Left ventricle myocardium inferior (tissue), 1 donor: Measurements from ENCODE around the gene TMEM201. TPM values are rescaled to one million over a fixed set of nuclear protein-coding genes. Genes with fewer than 3 reads are reported as not detected.
A peak's percentile ranks its signal among the peaks of the same experiment; 100 is the strongest.

Experiments
- DNase-seq: peaks from one replicate; pipeline ENCODE4 v3.0.0-alpha.2; 2020
- H3K27ac ChIP-seq: fragments of 200-600 bp; replicated peaks from 2 replicates; pipeline ENCODE4 v1.8.0; 2021
- H3K27me3 ChIP-seq: fragments of 200-600 bp; 2 replicates; pipeline ENCODE4 v1.8.0; 2021; ENCODE audit warnings: low read depth
- H3K36me3 ChIP-seq: fragments of 200-600 bp; 2 replicates; pipeline ENCODE4 v1.8.0; 2021
- H3K4me1 ChIP-seq: fragments of 200-600 bp; 2 replicates; pipeline ENCODE4 v1.8.0; 2021
- H3K4me3 ChIP-seq: fragments of 200-600 bp; 2 replicates; pipeline ENCODE4 v1.8.0; 2021; ENCODE audit warnings: mild to moderate bottlenecking, moderate library complexity
- H3K9me3 ChIP-seq: fragments of 200-600 bp; replicated peaks from 2 replicates; pipeline ENCODE4 v1.8.0; 2021
- intact Hi-C: fragments of 100-400 bp; cut with micrococcal nuclease; formaldehyde crosslinking; loops from one replicate; pipeline ENCODE4 v1.11.0; 2022
- total RNA-seq: library from RNA; stranded (reverse); fragmentation: NEBNext Ultra II Directional; extraction: Animal tissue kit (Norgen Biotek cat#: 25700); gene quantifications from one replicate; pipeline ENCODE4 v1.2.1, GENCODE V29; 2021
- TF ChIP-seq, protein P1 (sequence below): fragments of 200-600 bp; IDR thresholded peaks from 2 replicates; pipeline ENCODE4 v1.8.0; 2021; ENCODE audit warnings: antibody characterized with exemption, mild to moderate bottlenecking, borderline replicate concordance
- donor health status: DM: no; HTN: yes; CAD: no; lungs with severe emphysema.

TMEM201 gene
- total RNA-seq, 1 donor from 2014 or later = 21.1 TPM

DNA sequence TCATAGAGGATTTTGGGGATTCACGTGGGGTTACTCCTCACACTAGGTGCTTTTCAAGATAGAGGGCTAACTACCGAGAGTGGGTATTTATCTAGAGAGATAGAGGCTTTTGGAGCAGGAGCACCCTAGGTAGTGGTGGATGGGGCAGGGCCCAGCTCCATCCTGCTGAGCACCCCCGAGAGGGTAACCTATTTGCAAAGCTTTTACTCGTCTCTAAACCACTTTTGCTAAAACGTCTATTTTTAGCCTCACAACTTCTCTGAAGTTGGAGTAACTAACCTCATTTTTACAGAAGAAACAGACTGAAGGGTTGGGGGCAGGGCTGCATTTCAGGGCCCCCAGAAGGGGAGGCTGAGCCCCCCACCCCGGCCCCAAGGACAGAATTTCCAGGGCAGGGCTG, 50.5 kb downstream of the TMEM201 start:
- Histone ChIP-seq H3K27me3 (peaks cover 17% of the 10 kb centered on the region), H3K9me3 (no peaks in the 10 kb centered on the region), H3K4me3 (no peak overlapping the region), H3K4me1 (no peaks in the 10 kb centered on the region), H3K36me3 (no peaks in the 10 kb centered on the region), H3K27ac (no peak overlapping the region)
- no peak for DNase-seq
- TF ChIP-seq, protein P1, sequence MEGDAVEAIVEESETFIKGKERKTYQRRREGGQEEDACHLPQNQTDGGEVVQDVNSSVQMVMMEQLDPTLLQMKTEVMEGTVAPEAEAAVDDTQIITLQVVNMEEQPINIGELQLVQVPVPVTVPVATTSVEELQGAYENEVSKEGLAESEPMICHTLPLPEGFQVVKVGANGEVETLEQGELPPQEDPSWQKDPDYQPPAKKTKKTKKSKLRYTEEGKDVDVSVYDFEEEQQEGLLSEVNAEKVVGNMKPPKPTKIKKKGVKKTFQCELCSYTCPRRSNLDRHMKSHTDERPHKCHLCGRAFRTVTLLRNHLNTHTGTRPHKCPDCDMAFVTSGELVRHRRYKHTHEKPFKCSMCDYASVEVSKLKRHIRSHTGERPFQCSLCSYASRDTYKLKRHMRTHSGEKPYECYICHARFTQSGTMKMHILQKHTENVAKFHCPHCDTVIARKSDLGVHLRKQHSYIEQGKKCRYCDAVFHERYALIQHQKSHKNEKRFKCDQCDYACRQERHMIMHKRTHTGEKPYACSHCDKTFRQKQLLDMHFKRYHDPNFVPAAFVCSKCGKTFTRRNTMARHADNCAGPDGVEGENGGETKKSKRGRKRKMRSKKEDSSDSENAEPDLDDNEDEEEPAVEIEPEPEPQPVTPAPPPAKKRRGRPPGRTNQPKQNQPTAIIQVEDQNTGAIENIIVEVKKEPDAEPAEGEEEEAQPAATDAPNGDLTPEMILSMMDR = no peak
- intact Hi-C loops = no loop called here

DNA sequence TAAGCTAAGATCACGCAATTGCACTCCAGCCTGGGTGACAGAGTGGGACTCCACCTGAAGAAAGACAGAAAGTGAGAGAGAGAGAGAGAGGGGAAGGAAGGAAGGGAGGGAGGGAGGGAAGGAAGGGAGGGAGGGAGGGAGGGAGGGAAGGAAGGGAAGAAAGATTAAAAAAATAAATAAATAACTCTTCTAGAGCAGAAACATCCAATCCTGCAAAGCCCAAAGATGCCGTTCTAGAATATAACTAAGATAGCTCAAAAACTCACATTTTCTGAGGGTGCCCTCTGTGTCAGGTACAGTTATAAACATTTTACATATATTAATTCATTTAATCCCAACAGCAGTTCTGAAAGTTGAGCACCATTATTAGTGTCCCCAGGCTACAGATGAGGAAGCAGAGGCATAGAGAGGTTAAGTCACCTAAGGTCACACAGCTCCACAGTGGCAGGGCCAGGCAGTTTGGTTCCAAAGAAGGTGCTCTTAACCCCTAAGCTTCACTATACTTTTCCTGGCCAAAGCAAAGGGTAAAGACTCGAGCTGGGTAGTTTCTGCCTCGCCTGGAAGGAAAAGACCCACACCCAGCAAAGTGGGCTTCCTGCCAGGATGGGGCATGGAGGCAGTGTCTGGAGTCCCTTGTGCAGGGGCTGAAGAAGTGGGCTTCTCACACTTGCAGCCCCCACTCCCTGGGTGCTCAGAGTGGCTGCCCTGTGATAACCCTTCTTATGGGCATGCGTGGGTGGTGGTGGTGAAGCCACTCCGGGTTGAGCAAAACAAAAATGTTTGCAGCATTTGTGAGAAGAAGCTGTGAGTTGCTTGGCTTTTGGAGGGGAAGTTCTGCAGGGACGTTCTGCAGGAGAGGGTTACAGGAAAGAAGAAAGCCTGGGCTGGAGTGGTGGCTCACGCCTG, 54.9 kb downstream of the TMEM201 start:
- no peaks in the 10 kb centered on the region for H3K36me3 ChIP-seq
- H3K9me3 ChIP-seq = no peaks in the 10 kb centered on the region
- no peak overlapping the region for H3K4me3 ChIP-seq
- H3K27ac ChIP-seq = peak overlapping the region; percentile 5
- no peak for DNase-seq
- H3K27me3 ChIP-seq = peaks cover 20% of the 10 kb centered on the region
- H3K4me1 ChIP-seq = no peaks in the 10 kb centered on the region
- TF ChIP-seq, protein P1 = no peak
- intact Hi-C loops = no loop called here

DNA sequence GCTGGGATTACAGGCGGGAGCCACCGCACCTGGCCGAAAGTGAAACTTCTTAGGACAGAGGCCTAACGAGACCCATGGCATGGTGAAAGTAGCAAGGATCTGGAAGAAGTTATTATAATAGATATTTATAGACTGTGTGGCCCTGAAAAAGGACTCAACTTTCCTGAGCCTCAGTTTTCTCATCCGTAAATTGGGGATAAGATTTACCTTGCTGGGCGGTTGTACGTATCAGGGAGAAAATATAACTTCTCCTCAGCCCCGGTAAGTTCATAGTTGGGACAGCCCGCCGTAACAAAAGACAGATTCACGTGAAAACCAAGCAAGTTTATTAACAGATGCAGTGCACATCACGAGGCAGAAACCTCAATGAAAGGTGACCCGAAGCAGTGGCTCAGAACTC, 57.3 kb downstream of the TMEM201 start:
- intact Hi-C loops = no loop called here
- peaks cover under 1% of the 10 kb centered on the region for H3K4me1 ChIP-seq
- peaks cover 39% of the 10 kb centered on the region for H3K27me3 ChIP-seq
- no peaks in the 10 kb centered on the region for H3K9me3 ChIP-seq
- H3K36me3 ChIP-seq = no peaks in the 10 kb centered on the region
- H3K27ac ChIP-seq = no peak overlapping the region
- no peak for DNase-seq
- TF ChIP-seq, protein P1 = no peak
- H3K4me3 ChIP-seq = no peak overlapping the region

DNA sequence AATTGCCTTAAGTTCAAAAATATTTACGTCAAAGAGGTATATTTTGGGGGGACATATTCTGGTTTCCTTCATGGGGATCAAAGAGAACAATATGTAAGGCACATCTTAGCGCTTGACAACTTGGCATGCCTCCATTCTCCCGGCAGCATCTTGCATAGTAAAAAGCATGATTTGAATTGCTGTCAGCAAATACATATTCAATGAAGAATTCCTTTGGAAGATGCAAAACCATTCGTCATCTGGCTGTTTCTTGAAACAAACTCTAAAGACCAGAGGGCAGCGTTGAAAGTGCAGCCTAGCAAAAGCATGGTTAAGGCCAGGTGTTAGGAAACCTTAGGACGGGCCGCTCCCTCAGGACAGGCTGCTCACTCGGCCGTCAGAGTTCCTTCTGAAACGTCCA, 59.5 kb downstream of the TMEM201 start:
- DNase-seq = no peak
- intact Hi-C loops = no loop called here
- no peak overlapping the region for H3K27ac ChIP-seq
- TF ChIP-seq, protein P1 = no peak
- H3K4me1 ChIP-seq = peaks cover 19% of the 10 kb centered on the region
- no peaks in the 10 kb centered on the region for H3K36me3 ChIP-seq
- H3K4me3 ChIP-seq = no peak overlapping the region
- no peaks in the 10 kb centered on the region for H3K9me3 ChIP-seq
- peaks cover 49% of the 10 kb centered on the region for H3K27me3 ChIP-seq

DNA sequence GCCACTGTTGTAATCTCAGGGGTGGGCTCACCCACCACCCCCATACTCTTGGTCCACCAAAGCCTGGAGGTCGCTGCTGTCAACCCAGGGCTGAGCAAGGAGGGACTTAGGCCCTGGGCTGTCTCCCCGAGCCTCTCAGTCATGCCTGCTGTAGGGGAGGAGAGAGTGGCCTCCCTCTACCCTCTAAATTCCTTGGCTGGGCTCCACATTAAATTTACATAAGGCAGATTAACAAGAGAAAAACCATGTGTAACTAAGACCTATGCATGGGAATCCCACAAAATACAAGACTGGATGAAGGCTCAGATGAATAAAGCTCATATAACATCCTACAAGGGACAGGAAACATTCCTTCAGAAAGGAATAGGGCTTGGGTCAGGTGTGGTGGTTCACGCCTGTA, 61.1 kb downstream of the TMEM201 start:
- H3K4me1 ChIP-seq = peaks cover 19% of the 10 kb centered on the region
- no peak overlapping the region for H3K4me3 ChIP-seq
- peaks cover 63% of the 10 kb centered on the region for H3K27me3 ChIP-seq
- TF ChIP-seq, protein P1 = no peak
- H3K27ac ChIP-seq = no peak overlapping the region
- no peak for DNase-seq
- H3K36me3 ChIP-seq = no peaks in the 10 kb centered on the region
- intact Hi-C loops = no loop called here
- no peaks in the 10 kb centered on the region for H3K9me3 ChIP-seq
